GM23248 (cell line): ENCODE data around the gene NPAT. TPM values are rescaled to one million over a fixed set of nuclear protein-coding genes. Genes with fewer than 3 reads are reported as not detected.

Experiments
- DNase-seq: peaks from one replicate; pipeline ENCODE4 v3.0.0-alpha.2; 2015
- H2AFZ ChIP-seq: fragments of 200-600 bp; sonication (generic); 2 replicates; pipeline ENCODE4 v1.6.1; 2016; ENCODE audit warnings: antibody characterized with exemption
- H3F3A ChIP-seq: fragments of 200-600 bp; sonication (generic); 2 replicates; pipeline ENCODE4 v1.6.1; 2016; ENCODE audit warnings: mild to moderate bottlenecking, antibody characterized with exemption, mixed run types; ENCODE audit not compliant: insufficient read depth
- H3K27ac ChIP-seq: fragments of 200-600 bp; sonication (generic); 2 replicates; pipeline ENCODE4 v1.5.1; 2016; ENCODE audit warnings: mild to moderate bottlenecking
- H3K27me3 ChIP-seq: fragments of 200-600 bp; sonication (generic); replicated peaks from 2 replicates; pipeline ENCODE4 v1.6.1; 2016; ENCODE audit warnings: mild to moderate bottlenecking; ENCODE audit not compliant: insufficient read depth
- H3K36me3 ChIP-seq: fragments of 200-600 bp; sonication (generic); 2 replicates; pipeline ENCODE4 v1.6.1; 2016; ENCODE audit warnings: low read depth, mild to moderate bottlenecking
- H3K4me1 ChIP-seq: fragments of 200-600 bp; sonication (generic); 2 replicates; pipeline ENCODE4 v1.6.1; 2016; ENCODE audit warnings: mild to moderate bottlenecking; ENCODE audit not compliant: insufficient read depth
- H3K4me2 ChIP-seq: fragments of 200-600 bp; sonication (generic); one replicate; pipeline ENCODE4 v1.6.1; 2016; ENCODE audit warnings: mild to moderate bottlenecking; ENCODE audit not compliant: unreplicated experiment
- H3K4me3 ChIP-seq: fragments of 200-600 bp; sonication (generic); 2 replicates; pipeline ENCODE4 v1.5.1; 2016; ENCODE audit warnings: mild to moderate bottlenecking
- H3K79me2 ChIP-seq: fragments of 200-600 bp; sonication (generic); 2 replicates; pipeline ENCODE4 v1.6.1; 2016; ENCODE audit warnings: mild to moderate bottlenecking; ENCODE audit not compliant: insufficient read depth
- H3K9ac ChIP-seq: fragments of 200-600 bp; sonication (generic); 2 replicates; pipeline ENCODE4 v1.6.1; 2016; ENCODE audit warnings: mild to moderate bottlenecking
- H3K9me2 ChIP-seq: fragments of 200-600 bp; sonication (generic); 2 replicates; pipeline ENCODE4 v1.6.1; 2016; ENCODE audit warnings: mixed run types, mild to moderate bottlenecking, moderate library complexity; ENCODE audit not compliant: insufficient read depth
- H3K9me3 ChIP-seq: fragments of 200-600 bp; sonication (generic); one replicate; pipeline ENCODE4 v1.6.1; 2017; ENCODE audit warnings: low read depth
- H4K20me1 ChIP-seq: fragments of 200-600 bp; sonication (generic); 2 replicates; pipeline ENCODE4 v1.6.0; 2016; ENCODE audit not compliant: insufficient read depth
- EZH2 ChIP-seq: fragments of 200-600 bp; sonication (generic); IDR thresholded peaks from 2 replicates; pipeline ENCODE4 v1.6.1; 2018; ENCODE audit warnings: antibody characterized with exemption, mild to moderate bottlenecking; ENCODE audit not compliant: insufficient read depth, poor library complexity, severe bottlenecking
- EZH2phosphoT487 ChIP-seq: fragments of 200-600 bp; sonication (generic); IDR thresholded peaks from 2 replicates; pipeline ENCODE4 v1.6.1; 2018; ENCODE audit warnings: antibody characterized with exemption, moderate library complexity, mild to moderate bottlenecking, low read depth; ENCODE audit not compliant: insufficient read depth
- WGBS, 2 experiments: methylation state at CpG; one replicate each; pipeline ENCODE4 v1.1.6; 2015 to 2017; ENCODE audit warnings: low lambda C conversion rate in 2 of 2, low coverage in 1 of 2; ENCODE audit errors: missing lambda C conversion rate in 2 of 2; 5-methylcytosine and 5-hydroxymethylcytosine counted together
- in situ Hi-C: fragments of 300-500 bp; cut with MboI; formaldehyde crosslinking; loops from 2 replicates; pipeline ENCODE4 v1.15.0; 2020
- polyA plus RNA-seq: library from polyadenylated mRNA; unstranded; fragments of >200 nt; fragmentation: Nextera tagmentation; extraction: Ambion mirVana; gene quantifications from 2 replicates; pipeline ENCODE4 v1.2.1, GENCODE V29; 2016
- total RNA-seq: library from RNA; depleted of rRNA; stranded (reverse); fragments of >200 nt; shearing (Covaris generic); gene quantifications from 2 replicates; pipeline ENCODE4 v1.2.3, GENCODE V29; 2014

Gene NPAT
- total and polyA plus RNA-seq, 2 experiments from 2014 or later: 8.5 to 9.6 TPM

DNA sequence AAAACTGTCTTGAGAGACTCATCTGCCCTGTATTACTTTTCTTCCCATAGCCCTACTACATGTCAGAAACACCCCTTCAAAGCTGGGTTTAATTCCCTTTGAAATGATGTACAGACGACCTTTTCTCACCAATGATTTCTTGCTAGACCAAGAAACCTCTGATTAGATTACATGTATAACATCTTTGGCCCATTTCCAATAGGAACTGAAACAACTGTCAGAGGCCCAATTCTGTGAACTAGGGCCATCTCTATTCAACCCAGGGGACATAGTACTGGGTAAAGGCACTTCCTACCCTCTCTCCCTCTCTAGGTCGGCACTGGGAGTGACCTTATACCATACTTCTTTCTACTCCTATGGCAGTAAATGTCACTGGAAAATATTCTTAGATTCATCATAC lies 19.4 kb downstream of the NPAT start:
- in situ Hi-C loops: no loop called here

DNA sequence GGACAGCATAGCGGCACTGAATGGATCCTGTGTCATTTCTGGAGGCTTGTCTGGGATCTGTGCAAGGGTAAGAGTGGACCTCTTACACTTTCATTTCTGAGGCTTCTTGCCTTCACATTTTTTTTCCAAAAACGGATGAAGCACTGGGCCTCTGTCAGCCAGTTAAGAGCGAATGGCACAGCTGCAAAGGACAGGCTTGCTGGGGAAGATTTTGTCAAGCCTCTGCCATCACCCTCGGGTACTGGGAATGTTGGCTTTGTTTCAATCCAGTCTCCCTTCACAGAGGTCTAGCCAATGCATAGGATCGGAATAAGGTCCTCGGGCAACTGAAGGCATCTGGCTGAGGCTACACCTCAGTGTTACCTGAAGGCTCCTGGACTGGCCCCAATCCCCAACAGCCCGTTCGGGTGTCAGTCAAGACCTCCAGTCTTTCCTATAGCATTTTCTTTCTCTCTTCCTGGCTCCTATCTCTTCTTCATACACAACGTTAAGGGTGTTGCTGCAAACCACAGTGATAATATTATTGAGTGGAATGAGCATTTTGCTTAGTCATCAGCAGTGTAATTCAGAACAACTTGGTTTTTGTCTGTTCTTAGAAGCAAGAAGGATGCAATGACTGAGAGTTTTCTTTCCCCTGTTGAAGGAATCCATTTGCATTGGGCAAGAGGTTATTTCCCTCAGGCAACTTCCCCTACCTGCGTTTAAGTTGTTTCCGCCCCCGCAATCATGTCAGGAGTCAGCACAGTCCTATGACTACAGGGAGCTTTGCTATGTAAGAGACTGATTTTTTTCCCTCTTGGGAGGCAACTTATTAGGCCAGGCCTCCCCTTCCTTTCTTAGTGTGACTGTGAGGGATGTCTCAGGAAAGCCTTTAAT lies 22.8 kb downstream of the NPAT start:
- H3K79me2 ChIP-seq: peaks cover 68% of the 10 kb centered on the region
- peaks cover 22% of the 10 kb centered on the region for H3K36me3 ChIP-seq
- no peak overlapping the region for H3K4me3 ChIP-seq
- DNase-seq: peak; percentile 66
- no peaks in the 10 kb centered on the region for H4K20me1 ChIP-seq
- no peak overlapping the region for H2AFZ ChIP-seq
- no peak for TF ChIP-seq EZH2phosphoT487
- TF ChIP-seq EZH2: no peak
- H3K9me3 ChIP-seq: no peaks in the 10 kb centered on the region
- WGBS, 2 experiments: 85 to 87% methylated on average over 12 of the region's 12 CpGs
- no peaks in the 10 kb centered on the region for H3K27me3 ChIP-seq
- peaks cover 16% of the 10 kb centered on the region; the same call in 1 of the 2 replicates for H3F3A ChIP-seq
- peak overlapping the region; percentile 61 for H3K27ac ChIP-seq
- peak overlapping the region; percentile 24 for H3K4me2 ChIP-seq
- peaks cover 11% of the 10 kb centered on the region for H3K4me1 ChIP-seq
- H3K9ac ChIP-seq: peak overlapping the region; percentile 9; the same call in 1 of the 2 replicates
- no peaks in the 10 kb centered on the region; the same call in 1 of the 2 replicates for H3K9me2 ChIP-seq
- in situ Hi-C loops: no loop called here

More for the DNA sequence above, 19.4 kb downstream of the NPAT start:
- Histone ChIP-seq H3K36me3 (peaks cover 16% of the 10 kb centered on the region; the same call in 1 of the 2 replicates), H3K4me3 (no peak overlapping the region), H3F3A (peaks cover 16% of the 10 kb centered on the region; the same call in 1 of the 2 replicates), H3K4me2 (no peak overlapping the region), H3K27me3 (no peaks in the 10 kb centered on the region), H3K4me1 (peaks cover 11% of the 10 kb centered on the region), H3K9me2 (no peaks in the 10 kb centered on the region; the same call in 1 of the 2 replicates), H4K20me1 (no peaks in the 10 kb centered on the region), H2AFZ (no peak overlapping the region), H3K79me2 (peaks cover 81% of the 10 kb centered on the region), H3K9me3 (no peaks in the 10 kb centered on the region), H3K9ac (no peak overlapping the region), H3K27ac (no peak overlapping the region)
- no peak for DNase-seq
- TF ChIP-seq EZH2 (no peak), EZH2phosphoT487 (no peak)
- WGBS, 2 experiments: 95% methylated on average over 2 of the region's 2 CpGs

DNA sequence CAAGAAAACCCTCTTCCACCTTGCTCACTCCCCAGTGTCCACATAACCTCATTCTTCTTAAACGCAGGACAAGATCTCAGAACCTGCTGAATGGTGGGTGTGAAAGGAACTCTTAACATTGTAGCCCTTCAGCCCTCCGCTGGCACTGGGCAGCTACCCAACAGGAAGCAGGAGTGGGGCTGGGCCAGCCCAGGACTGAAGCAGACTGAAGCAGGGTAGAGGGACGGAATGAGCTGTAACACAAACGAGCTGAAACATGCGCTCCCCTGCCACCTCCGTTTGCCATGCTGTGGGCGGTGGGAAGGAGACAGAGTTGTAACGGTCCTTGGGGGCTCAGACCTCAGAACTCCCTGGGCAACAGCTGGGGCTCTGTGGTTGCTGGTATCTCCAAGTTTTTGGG lies 23.6 kb downstream of the NPAT start:
- no peak overlapping the region for H3K27ac ChIP-seq
- H3K79me2 ChIP-seq: peaks cover 59% of the 10 kb centered on the region
- no peak overlapping the region for H3K9ac ChIP-seq
- 98 to 100% methylated on average over 7 to 8 of the region's 8 CpGs for WGBS, 2 experiments
- no peak for DNase-seq
- no peaks in the 10 kb centered on the region for H4K20me1 ChIP-seq
- TF ChIP-seq EZH2phosphoT487 (no peak), EZH2 (no peak)
- peaks cover 16% of the 10 kb centered on the region; the same call in 1 of the 2 replicates for H3F3A ChIP-seq
- H3K9me2 ChIP-seq: no peaks in the 10 kb centered on the region; the same call in 1 of the 2 replicates
- peaks cover 19% of the 10 kb centered on the region for H3K36me3 ChIP-seq
- no peak overlapping the region for H3K4me2 ChIP-seq
- no peak overlapping the region for H3K4me3 ChIP-seq
- no peaks in the 10 kb centered on the region for H3K27me3 ChIP-seq
- H3K9me3 ChIP-seq: no peaks in the 10 kb centered on the region
- in situ Hi-C loops: no loop called here
- no peak overlapping the region for H2AFZ ChIP-seq
- H3K4me1 ChIP-seq: peaks cover 11% of the 10 kb centered on the region

DNA sequence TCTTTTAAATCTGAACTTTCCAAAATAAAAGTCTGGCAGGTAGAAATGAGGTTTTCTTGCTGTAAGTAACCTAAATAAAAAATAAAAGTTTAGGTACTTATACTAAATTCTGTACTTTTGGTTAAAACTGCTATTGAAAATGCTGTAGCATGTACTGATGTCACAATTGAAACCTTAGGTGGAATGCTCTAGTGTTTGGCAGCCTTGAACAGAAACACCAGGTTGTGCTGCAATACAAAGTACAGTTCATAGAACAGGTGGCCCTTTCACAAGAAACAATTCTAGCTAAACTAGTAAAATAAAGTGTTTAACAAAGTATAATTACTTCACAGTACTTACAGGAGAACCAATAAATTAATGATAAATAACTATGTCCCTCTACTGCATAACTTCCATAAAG lies 25.1 kb downstream of the NPAT start:
- Histone ChIP-seq H3K36me3 (peaks cover 31% of the 10 kb centered on the region), H3K27ac (no peak overlapping the region), H3K9me2 (no peaks in the 10 kb centered on the region; the same call in 1 of the 2 replicates), H3F3A (peaks cover 16% of the 10 kb centered on the region; the same call in 1 of the 2 replicates), H3K4me1 (peaks cover 11% of the 10 kb centered on the region), H3K4me2 (no peak overlapping the region), H4K20me1 (no peaks in the 10 kb centered on the region), H3K9ac (no peak overlapping the region), H3K79me2 (peaks cover 45% of the 10 kb centered on the region), H2AFZ (no peak overlapping the region), H3K9me3 (no peaks in the 10 kb centered on the region), H3K4me3 (no peak overlapping the region), H3K27me3 (no peaks in the 10 kb centered on the region)
- no peak for DNase-seq
- in situ Hi-C loops: no loop called here
- no peak for TF ChIP-seq EZH2
- TF ChIP-seq EZH2phosphoT487: no peak
